ENCODE data around the gene SERGEF. TPM values are rescaled to one million over a fixed set of nuclear protein-coding genes. Genes with fewer than 3 reads are reported as not detected.

The SERGEF gene
- total and polyA plus RNA-seq, 4 donors, result 20.2 to 85.0 (median 26.9) TPM

GRCh38 chr11:17816232-17816931 is 196.5 kb downstream of the SERGEF start:
- Histone ChIP-seq H3K9me3 (ENCODE audit: control insufficient read depth in 4 of 4, insufficient read depth in 3 of 4, low read length in 3 of 4) (no peaks in the 10 kb centered on the region), H3K4me1 (ENCODE audit: control insufficient read depth in 5 of 5, insufficient read depth in 5 of 5, low read length in 5 of 5) (peaks cover 1 to 21% (median 7%) of the 10 kb centered on the region in 5 donors), H3K36me3 (ENCODE audit: control insufficient read depth in 4 of 4, insufficient read depth in 4 of 4, low read length in 4 of 4) (no peaks in the 10 kb centered on the region), H3K9ac (ENCODE audit: insufficient read depth in 1 of 2, low read length in 2 of 2) (no peak overlapping the region), H3K4me3 (no peak overlapping the region), H3K27me3 (ENCODE audit: control insufficient read depth in 3 of 3, insufficient read depth in 3 of 3, low read length in 2 of 3) (no peaks in the 10 kb centered on the region), H3K27ac (ENCODE audit: low read depth in 1 of 2, low read length in 1 of 2) (no peak overlapping the region)
- ATAC-seq (ENCODE audit: insufficient read depth, low FRiP score) (no peak), DNase-seq (peak in 2 of 3 donors; percentile 57 to 74)
- TF ChIP-seq CTCF (IDR thresholded peaks at IDR 0.05; ENCODE audit: control extremely low read depth, extremely low read depth), result no peak
- WGBS, 2 donors, result 68 to 79% methylated on average over 4 of the region's 4 CpGs

DNA sequence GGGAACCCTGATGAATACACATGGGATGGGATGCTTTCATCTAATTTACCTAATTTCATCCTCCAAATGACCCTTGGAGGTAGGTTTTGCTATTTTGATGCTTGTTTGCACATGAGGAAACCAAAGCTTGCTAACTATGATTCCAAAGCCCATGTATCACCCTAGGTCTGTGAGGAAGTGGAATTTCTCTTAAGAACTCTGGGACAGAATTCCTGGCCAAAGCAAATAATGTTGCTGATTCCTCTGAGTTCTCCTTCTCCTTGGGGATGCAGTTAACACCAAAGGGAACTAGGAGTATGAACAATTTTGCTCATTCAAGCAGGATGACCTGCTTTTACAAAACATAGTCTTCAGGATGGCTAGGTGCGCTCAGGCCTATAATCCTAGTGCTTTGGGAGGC is 198.3 kb downstream of the SERGEF start:
- Histone ChIP-seq H3K36me3 (ENCODE audit: control insufficient read depth in 4 of 4, insufficient read depth in 4 of 4, low read length in 4 of 4) (no peaks in the 10 kb centered on the region), H3K9ac (ENCODE audit: insufficient read depth in 1 of 2, low read length in 2 of 2) (no peak overlapping the region), H3K27me3 (ENCODE audit: control insufficient read depth in 3 of 3, insufficient read depth in 3 of 3, low read length in 2 of 3) (no peaks in the 10 kb centered on the region), H3K4me1 (ENCODE audit: control insufficient read depth in 5 of 5, insufficient read depth in 5 of 5, low read length in 5 of 5) (peaks cover 1 to 23% (median 7%) of the 10 kb centered on the region in 5 donors), H3K4me3 (no peak overlapping the region), H3K9me3 (ENCODE audit: control insufficient read depth in 4 of 4, insufficient read depth in 3 of 4, low read length in 3 of 4) (peaks cover 0 to under 1% (median 0%) of the 10 kb centered on the region in 4 donors), H3K27ac (ENCODE audit: low read depth in 1 of 2, low read length in 1 of 2) (no peak overlapping the region)
- DNase-seq (no peak), ATAC-seq (ENCODE audit: insufficient read depth, low FRiP score) (no peak)
- 96 to 100% methylated on average over 1 of the region's 1 CpG for WGBS, 2 donors
- no peak for TF ChIP-seq CTCF (IDR thresholded peaks at IDR 0.05; ENCODE audit: control extremely low read depth, extremely low read depth)

DNA sequence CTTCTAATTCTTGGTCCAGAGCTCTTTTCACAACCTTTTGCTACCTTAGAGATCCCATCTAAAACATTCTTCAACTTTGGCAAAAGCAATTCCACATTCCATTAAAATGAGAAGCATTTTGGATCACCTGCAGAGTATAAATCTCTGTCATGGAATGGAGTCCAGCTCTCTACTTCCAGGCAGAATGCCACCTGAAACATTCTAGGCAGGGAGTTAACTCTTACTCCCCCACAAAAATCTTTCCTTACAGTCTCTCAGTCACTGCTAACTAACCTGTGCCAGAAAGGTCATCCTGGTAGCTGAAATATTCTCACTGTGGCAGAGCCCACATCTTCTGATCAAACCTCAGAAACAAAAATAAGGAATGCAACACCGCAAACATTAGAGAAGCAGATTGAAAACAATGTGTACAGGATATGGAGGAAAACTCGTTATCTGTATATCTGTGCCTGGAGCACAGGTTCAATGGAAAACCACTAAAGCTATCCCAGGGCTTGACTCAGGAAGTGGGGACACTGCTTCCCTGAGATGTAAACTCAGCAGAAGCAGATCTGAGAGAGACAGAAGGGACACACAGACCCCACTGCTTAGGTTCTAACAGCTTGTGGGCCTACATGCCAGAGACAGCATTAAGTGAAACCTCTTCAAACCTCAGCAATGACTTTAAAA is 199.3 kb downstream of the SERGEF start:
- Histone ChIP-seq H3K27me3 (ENCODE audit: control insufficient read depth in 3 of 3, insufficient read depth in 3 of 3, low read length in 2 of 3) (no peaks in the 10 kb centered on the region), H3K4me1 (ENCODE audit: control insufficient read depth in 5 of 5, insufficient read depth in 5 of 5, low read length in 5 of 5) (peaks cover 1 to 23% (median 7%) of the 10 kb centered on the region in 5 donors), H3K27ac (ENCODE audit: low read depth in 1 of 2, low read length in 1 of 2) (no peak overlapping the region), H3K9me3 (ENCODE audit: control insufficient read depth in 4 of 4, insufficient read depth in 3 of 4, low read length in 3 of 4) (peaks cover 0 to 2% (median 0%) of the 10 kb centered on the region in 4 donors), H3K4me3 (no peak overlapping the region), H3K9ac (ENCODE audit: insufficient read depth in 1 of 2, low read length in 2 of 2) (no peak overlapping the region), H3K36me3 (ENCODE audit: control insufficient read depth in 4 of 4, insufficient read depth in 4 of 4, low read length in 4 of 4) (no peaks in the 10 kb centered on the region)
- TF ChIP-seq CTCF (IDR thresholded peaks at IDR 0.05; ENCODE audit: control extremely low read depth, extremely low read depth), result no peak
- 63 to 67% methylated on average over 2 of the region's 2 CpGs for WGBS, 2 donors
- DNase-seq (no peak), ATAC-seq (ENCODE audit: insufficient read depth, low FRiP score) (no peak)

All from lung (tissue), 12 donors.